Osteoblast (primary cell): ENCODE results near the gene MYOM1. TPM values are rescaled to one million over a fixed set of nuclear protein-coding genes. Genes with fewer than 3 reads are reported as not detected.

Source experiments
- DNase-seq: peaks from one replicate; pipeline ENCODE4 v3.0.0; 2011; ENCODE audit warnings: low spot score, mixed read lengths; ENCODE audit not compliant: insufficient read length; ENCODE audit errors: missing footprints
- H2AFZ ChIP-seq: 2 replicates; pipeline ENCODE4 v1.6.0; 2011; ENCODE audit warnings: mild to moderate bottlenecking, low read length
- H3K27ac ChIP-seq: 2 replicates; pipeline ENCODE4 v1.5.1; 2011; ENCODE audit warnings: mild to moderate bottlenecking, low read depth, low read length, moderate library complexity
- H3K27me3 ChIP-seq: 2 replicates; pipeline ENCODE4 v1.6.0; 2012; ENCODE audit warnings: mild to moderate bottlenecking, control low read depth, inconsistent platforms, low read length, moderate library complexity; ENCODE audit not compliant: insufficient read depth
- H3K36me3 ChIP-seq: 2 replicates; pipeline ENCODE4 v1.5.1; 2011; ENCODE audit warnings: mild to moderate bottlenecking, low read length, control low read depth, moderate library complexity; ENCODE audit not compliant: insufficient read depth
- H3K4me1 ChIP-seq: 2 replicates; pipeline ENCODE4 v1.5.1; 2011; ENCODE audit warnings: mild to moderate bottlenecking, low read length, control low read depth, moderate library complexity; ENCODE audit not compliant: insufficient read depth
- H3K4me2 ChIP-seq: 2 replicates; pipeline ENCODE4 v1.6.0; 2011; ENCODE audit warnings: mild to moderate bottlenecking, low read length; ENCODE audit not compliant: insufficient read depth
- H3K4me3 ChIP-seq: fragments of 200-600 bp; sonication (generic); 3 replicates; pipeline ENCODE4 v1.5.1; 2012; ENCODE audit warnings: mild to moderate bottlenecking, low read length, inconsistent platforms; ENCODE audit not compliant: insufficient read depth
- H3K79me2 ChIP-seq: 2 replicates; pipeline ENCODE4 v1.6.0; 2012; ENCODE audit warnings: mild to moderate bottlenecking, low read length, control low read depth, inconsistent platforms; ENCODE audit not compliant: insufficient read depth
- H3K9me3 ChIP-seq: 2 replicates; pipeline ENCODE4 v1.5.1; 2011; ENCODE audit warnings: low read depth, low read length, control low read depth
- H4K20me1 ChIP-seq: 2 replicates; pipeline ENCODE4 v1.6.0; 2012; ENCODE audit warnings: mild to moderate bottlenecking, low read length, control low read depth; ENCODE audit not compliant: insufficient read depth
- CTCF ChIP-seq: IDR thresholded peaks from 2 replicates; pipeline ENCODE4 v1.5.1; 2011; ENCODE audit warnings: mild to moderate bottlenecking, low read depth, low read length, moderate library complexity; ENCODE audit errors: extremely low read depth
- total RNA-seq: library from RNA; depleted of rRNA; stranded (reverse); fragments of >200 nt; gene quantifications from 2 replicates; pipeline ENCODE4 v1.2.3, GENCODE V29; 2012

The MYOM1 gene
- total RNA-seq, 1 donor: 1.8 TPM

- Histone ChIP-seq H3K27me3 (no peaks in the 10 kb centered on the region), H3K4me2 (peak overlapping the region; percentile 17), H3K4me3 (no peak overlapping the region), H4K20me1 (no peaks in the 10 kb centered on the region), H3K4me1 (peaks cover 3% of the 10 kb centered on the region), H3K79me2 (no peaks in the 10 kb centered on the region), H3K9me3 (no peaks in the 10 kb centered on the region), H3K27ac (no peak overlapping the region), H3K36me3 (no peaks in the 10 kb centered on the region), H2AFZ (peak overlapping the region; percentile 65)
- TF ChIP-seq CTCF: no peak
- DNase-seq: peak; percentile 77
These were observed 182.3 kb downstream of the MYOM1 start for GRCh38 chr18:3037423-3037915.

- no peak overlapping the region for H2AFZ ChIP-seq
- H3K4me2 ChIP-seq: no peak overlapping the region
- no peaks in the 10 kb centered on the region for H3K27me3 ChIP-seq
- no peak for TF ChIP-seq CTCF
- H3K79me2 ChIP-seq: no peaks in the 10 kb centered on the region
- H3K36me3 ChIP-seq: no peaks in the 10 kb centered on the region
- H4K20me1 ChIP-seq: no peaks in the 10 kb centered on the region
- H3K9me3 ChIP-seq: no peaks in the 10 kb centered on the region
- peaks cover 3% of the 10 kb centered on the region for H3K4me1 ChIP-seq
- no peak for DNase-seq
- H3K4me3 ChIP-seq: no peak overlapping the region
- no peak overlapping the region for H3K27ac ChIP-seq
These were observed 183.7 kb downstream of the MYOM1 start for GRCh38 chr18:3036108-3036507.

- H3K9me3 ChIP-seq: no peaks in the 10 kb centered on the region
- H3K4me2 ChIP-seq: no peak overlapping the region
- no peak overlapping the region for H3K4me3 ChIP-seq
- no peaks in the 10 kb centered on the region for H3K79me2 ChIP-seq
- H4K20me1 ChIP-seq: no peaks in the 10 kb centered on the region
- H3K4me1 ChIP-seq: peaks cover 3% of the 10 kb centered on the region
- no peak for DNase-seq
- H3K27ac ChIP-seq: no peak overlapping the region
- H2AFZ ChIP-seq: no peak overlapping the region
- H3K36me3 ChIP-seq: no peaks in the 10 kb centered on the region
- H3K27me3 ChIP-seq: no peaks in the 10 kb centered on the region
- TF ChIP-seq CTCF: no peak
These were observed 184.1 kb downstream of the MYOM1 start for GRCh38 chr18:3035635-3036034.

GRCh38 chr18:3032721-3033120, 187.0 kb downstream of the MYOM1 start:
- Histone ChIP-seq H3K9me3 (no peaks in the 10 kb centered on the region), H3K4me2 (no peak overlapping the region), H3K79me2 (no peaks in the 10 kb centered on the region), H3K27me3 (no peaks in the 10 kb centered on the region), H2AFZ (no peak overlapping the region), H3K4me1 (peaks cover 3% of the 10 kb centered on the region), H3K36me3 (no peaks in the 10 kb centered on the region), H4K20me1 (no peaks in the 10 kb centered on the region), H3K4me3 (no peak overlapping the region), H3K27ac (no peak overlapping the region)
- no peak for DNase-seq
- no peak for TF ChIP-seq CTCF
